NCI-H2196 treated with DMSO at 0.1 percent for 48 hours (cell line): ENCODE results near the gene NTPCR.
"Not testable (repeated sequence)": the region's sequence is repeated elsewhere in the genome, so short reads cannot be mapped to it uniquely, and the experiment has no call there.

Source experiments
- DNase-seq: peaks from one replicate; lab custom pipeline; 2025; ENCODE audit not compliant: unreplicated experiment; lab: John Stamatoyannopoulos, UW

The NTPCR gene, protein sequence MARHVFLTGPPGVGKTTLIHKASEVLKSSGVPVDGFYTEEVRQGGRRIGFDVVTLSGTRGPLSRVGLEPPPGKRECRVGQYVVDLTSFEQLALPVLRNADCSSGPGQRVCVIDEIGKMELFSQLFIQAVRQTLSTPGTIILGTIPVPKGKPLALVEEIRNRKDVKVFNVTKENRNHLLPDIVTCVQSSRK

DNA sequence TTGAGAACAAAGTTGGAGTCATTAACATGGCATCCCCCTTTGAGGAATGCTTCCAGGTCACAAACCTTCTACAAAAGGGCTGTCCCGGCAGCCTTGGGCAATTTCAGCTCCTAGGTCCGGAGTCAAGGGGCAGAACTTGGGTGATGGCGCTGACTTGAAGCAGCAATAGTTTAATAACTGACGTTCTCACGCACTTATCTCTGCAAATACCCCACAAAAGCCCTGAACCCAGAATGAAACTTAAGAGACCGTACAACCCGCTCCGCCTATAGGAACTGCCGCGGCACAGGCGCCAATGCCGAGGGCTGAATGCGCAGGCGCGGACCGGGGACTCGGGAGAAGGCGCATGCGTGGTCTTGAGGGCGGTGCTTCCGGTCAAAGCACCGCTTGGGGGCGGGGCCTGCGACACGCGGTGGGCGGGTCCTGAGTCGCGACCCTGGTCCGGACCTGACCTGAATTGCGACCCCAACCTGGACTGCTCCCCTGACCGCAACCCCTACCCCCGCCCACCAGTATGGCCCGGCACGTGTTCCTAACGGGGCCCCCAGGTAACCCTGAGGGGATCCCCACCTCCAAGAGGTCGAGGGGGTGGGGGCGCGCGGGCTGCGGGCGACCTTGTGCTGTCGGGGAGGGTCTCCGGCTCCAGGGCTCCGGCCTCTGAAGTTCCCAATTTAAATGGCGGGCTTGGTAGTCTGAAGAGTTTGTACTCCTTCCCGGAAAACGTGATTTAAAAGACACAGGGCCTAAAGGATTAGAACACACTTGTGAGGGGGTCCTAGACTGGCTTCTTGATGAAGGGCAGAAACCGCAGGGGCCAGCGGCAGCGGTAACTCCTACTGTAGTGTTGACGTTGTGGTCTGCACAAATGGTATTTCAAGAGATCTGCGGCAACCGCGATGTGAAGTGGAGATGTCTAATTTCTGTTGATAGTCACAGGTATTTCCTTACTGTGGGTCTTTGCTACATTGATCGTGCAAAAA is at the start of gene NTPCR:
NTPCR (plus strand) TSS at position 415 of the 980 bp plus-strand sequence; CDS start at position 515, 100 bp downstream.
- peak; percentile 53 for DNase-seq

DNA sequence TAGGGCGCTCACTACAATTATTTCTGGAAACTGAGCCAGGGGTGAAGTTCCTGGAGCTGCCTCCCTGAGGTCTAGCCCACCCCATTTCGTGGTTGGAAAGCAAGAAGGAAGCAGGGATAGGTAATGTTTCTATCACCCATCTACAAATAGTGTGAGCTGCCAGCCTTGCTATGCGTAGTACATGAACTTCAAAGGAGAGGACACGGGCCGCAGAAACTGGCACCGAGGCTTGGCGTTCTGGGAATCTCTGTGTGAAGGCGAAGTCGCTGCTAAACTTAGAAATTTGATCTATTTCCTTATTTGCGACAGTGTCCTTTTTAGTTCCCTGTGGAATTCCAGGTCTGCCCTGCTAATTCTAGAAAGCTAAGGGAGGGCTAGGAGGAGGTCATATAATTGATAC is 49.6 kb upstream of the NTPCR start:
- DNase-seq: no peak

DNA sequence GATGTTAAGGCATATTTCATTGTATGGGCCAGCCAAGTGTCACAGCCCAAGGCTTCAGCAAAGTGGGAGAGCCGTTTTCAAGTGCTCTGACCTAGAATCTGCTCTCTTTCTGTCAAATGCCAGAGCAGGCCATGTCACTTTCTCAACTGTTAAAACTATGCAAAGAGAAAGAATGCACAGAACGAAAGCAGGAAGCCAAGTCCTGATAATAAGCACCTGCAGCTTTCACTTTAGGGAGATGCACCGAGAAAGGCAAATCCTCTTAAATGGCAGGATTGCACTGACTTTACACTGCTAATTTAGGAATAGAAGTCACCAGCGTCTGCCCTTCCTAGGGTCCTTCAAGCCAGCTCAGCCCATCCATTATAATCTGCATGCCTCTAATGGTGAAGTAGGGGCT is 49.2 kb upstream of the NTPCR start:
- DNase-seq: no peak

DNA sequence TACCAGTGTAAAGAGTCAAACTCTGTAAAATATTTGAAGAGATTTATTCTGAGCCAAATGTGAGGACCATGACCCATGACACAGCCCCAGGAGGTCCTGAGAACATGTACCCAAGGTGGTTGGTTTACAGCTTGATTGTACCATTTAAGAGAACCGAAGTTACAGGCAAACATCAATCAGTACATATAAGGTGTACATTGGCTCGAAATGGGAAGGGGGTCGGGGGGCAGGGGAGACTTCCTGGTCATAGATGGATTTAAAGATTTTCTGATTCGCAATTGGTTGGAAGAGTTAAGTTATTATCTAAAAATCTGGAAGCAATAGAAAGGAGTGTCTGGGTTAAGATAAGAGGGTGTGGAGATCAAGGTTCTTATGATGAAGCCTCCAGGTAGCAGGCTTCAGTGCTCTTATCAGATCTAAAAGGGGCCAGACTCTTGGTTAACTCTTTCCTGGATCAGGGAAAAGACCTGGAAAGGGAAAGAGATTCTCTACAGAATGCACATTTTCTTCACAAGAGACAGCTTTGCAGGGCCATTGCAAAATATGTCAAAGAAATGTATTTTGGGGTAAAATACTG is 47.5 kb upstream of the NTPCR start:
- no peak for DNase-seq

DNA sequence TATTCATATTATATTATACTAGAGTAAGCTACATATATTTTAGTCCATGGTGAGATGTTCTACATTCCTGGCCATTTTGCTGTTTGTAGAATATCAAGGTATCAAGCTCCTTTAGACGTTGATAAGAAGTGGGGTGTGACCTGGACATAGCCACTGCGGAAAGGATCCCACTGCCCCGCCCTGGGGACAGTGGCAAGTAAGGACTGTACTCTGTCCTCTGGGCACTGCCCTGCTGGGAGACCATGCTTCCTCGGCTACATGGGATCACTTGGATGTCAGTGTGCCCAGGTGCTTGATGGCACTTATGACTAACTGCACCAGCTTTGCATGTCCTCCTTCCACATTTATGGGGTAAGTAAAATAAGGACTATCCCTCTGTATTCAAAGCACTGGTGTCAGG is 46.3 kb upstream of the NTPCR start:
- DNase-seq: no peak

DNA sequence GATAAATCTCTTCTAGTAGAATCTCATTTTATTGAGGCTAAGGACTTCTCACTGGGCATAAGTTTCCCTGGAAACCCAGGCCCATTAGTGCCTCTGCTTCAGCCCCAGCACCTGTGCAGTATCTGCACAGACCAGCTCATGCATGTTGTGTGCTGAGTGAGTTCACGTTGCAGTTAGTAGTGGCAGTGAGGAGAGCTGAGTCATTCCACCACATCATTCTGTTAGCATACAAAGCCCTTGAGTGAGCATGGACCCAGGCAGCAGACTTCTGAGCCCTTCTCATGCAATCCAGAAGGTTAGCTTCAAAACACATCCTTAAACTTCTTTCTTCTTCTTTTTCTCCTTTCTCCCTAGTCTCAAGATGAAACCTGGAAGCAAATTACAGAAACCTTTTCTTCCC is 45.8 kb upstream of the NTPCR start:
- no peak for DNase-seq

DNA sequence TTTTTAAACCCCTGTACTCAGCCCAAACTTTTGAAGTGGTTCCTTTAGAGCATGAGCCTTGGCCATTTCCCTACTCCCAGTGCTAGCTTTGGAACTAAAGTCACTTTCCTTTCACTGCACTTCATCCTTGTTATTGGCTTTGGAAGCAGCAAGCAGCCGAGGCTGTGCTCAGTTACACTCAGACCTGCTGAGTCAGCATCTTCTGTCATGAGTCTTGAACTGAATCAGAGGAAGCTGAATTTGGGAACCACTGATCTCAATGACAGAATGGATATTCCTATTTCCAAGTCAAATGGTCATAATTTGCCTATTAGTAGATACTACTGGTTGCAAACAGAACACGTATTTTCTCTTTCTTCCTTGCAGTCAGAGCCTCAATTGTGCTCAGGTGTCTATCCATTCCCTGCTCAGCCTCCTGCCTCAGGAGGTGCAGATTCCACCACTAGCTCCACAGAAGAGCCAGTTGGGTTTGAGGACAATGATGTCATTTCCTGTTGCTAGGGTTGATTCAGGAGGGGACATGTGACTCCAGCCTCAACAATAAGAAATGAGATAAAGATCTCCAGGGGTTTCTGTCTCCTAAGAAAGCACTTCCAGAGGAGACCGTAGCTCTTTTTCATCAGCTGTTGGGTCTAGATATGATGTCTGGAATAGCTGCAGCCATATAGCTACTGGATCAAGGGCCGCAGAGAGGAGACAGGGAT is 44.9 kb upstream of the NTPCR start:
- DNase-seq: no peak

DNA sequence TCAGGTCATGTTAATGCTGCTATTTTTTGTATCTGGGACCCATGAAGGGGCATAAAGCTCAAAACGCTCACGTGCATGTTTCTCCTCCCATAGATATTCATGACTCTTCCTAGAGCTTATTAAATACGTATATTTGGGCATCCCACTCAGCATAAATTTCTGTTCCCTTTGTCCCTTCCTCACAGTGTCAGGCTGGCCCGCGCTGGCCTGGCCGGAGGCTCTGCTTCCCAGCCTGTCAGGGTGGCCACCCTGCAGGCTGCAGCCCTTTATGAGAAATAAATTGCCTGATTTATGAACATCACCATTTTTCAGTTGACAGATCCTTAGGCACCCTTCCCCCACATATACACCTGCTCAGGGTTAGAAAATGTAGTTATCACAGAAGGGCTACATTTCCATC is 44.0 kb upstream of the NTPCR start:
- DNase-seq: no peak

DNA sequence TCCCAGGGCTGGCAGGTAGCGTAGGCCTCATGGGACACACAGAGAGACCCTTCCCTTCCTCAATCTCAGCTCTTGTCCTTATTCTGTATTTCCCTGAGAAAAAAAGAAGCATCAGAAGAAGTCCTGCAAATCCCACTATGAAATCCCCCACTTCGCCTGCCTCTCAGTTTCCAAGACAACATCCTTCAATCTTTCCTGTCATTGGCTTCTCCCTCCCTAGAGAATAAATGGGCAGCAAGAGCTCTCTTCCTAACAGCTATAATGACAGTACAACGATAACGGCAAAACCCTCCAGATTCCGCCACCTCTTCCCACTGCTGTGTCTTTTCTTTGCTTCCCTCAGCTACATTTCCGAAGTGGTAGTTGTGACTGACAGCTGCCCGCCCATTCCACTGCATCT is 41.6 kb upstream of the NTPCR start:
- no peak for DNase-seq

DNA sequence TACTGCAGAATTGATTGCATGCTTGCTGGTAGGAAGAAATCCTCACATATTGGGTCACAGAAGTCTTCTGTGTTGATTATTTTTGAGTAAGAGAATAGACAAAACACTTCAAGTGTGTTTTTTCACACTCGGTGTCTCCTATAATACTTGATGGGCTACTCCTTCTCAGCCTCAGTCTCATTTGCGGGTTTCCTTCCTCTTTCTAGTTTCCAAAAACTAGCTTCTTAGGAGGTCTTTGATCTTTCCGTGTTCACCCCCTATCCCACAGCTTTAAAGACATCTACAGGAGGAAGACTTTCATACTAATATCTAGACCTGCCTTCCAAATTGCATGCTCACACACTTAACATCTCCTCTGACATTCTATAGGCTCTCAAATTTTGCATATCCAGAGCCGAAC is 40.7 kb upstream of the NTPCR start:
- no peak for DNase-seq

DNA sequence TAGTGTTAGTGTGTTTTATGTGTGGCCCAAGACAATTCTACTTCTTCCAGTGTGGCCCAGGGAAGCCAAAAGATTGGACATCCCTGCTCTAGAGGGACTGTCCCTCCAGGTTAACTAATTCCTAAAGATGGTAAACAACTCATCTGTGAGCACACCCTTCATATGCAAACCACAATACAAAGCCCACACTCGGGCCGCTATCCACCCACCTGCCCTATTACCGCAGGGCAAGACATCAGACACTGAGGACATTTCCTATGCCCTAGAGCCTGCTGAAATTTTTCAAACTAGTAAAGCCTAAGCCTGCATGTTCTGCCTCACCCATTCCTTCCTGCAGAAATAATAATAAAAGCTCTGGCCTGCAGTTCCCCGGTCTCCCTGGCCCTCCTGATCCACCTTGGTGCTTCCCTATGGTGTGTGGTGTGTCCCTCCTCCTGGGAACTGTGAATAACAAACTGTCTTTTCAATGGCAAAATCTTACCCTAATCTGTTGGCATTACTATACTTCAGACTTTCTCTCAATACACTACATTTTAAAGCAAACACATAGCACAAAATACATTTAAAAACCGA is 39.3 kb upstream of the NTPCR start:
- no peak for DNase-seq

DNA sequence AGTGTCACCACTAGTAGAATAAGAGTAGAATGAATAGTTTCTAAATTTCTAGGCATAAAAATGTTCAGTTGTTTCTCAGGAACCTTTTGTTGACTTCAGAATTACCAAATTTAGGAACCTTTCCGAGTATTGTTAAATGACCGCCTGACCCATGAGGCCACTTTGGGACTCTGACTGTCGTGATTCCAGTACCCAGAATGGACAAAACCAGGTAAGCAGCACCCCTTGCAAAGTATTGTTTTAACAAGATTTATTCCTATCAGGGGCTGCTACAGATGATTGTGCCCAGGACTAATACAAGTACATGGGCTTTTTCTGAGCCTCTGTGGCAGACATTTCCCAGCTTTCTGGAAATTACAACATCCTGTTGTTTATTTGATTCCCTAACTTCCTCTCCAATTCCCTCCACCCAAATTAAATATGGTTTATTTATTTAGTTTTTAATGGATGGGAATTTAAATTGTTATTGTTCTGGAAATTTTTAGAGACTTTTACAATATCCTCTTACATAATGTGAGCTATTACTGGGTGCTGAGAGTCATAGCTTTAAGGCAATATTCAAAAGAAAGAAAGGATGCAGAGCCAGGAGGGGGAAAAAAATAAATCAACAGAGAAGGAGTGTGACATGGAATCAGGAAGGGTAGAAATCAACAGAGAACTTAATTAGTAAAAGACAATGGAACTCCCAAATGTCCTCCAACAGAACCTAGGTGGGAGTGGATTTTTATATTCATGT is 37.4 kb upstream of the NTPCR start:
- no peak for DNase-seq

DNA sequence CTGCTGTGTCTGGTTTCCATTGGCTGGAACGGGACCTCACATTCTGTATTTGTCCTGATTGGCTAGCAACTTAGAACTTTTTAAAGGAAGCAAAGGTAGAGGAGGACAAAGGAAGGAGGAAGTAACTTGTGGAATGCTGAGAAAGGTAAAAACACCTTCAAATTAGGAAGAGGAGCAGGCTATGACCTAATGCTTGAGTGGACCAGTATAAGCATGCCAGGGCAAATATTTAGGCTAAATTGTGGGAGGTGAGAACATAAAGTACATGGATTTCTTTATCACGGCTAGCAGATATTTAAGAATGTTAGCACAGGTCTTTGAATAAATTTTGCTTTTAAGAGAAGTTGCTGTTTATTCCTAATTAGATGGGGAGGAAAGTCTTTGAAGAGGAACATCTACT is 36.1 kb upstream of the NTPCR start:
- not testable (repeated sequence) for DNase-seq

DNA sequence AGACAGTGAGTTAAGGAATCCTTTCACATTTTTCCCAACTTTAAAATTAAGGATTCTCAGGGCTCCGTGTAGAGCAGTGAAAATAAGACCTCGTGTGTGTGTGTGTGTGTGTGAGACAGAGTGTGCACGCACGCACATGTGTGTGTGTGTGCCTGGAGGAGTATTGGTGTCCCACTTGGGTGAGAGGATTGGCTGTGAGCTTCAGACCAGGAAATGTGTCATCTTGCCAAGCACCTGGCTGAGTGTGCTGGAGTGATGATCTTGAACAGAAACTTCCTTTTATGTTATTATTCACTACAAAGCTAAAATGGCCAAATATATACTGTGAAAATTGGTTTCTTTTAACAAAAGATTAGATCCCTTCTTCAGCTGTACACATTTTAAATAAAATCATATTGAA is 35.2 kb upstream of the NTPCR start:
- DNase-seq: no peak

DNA sequence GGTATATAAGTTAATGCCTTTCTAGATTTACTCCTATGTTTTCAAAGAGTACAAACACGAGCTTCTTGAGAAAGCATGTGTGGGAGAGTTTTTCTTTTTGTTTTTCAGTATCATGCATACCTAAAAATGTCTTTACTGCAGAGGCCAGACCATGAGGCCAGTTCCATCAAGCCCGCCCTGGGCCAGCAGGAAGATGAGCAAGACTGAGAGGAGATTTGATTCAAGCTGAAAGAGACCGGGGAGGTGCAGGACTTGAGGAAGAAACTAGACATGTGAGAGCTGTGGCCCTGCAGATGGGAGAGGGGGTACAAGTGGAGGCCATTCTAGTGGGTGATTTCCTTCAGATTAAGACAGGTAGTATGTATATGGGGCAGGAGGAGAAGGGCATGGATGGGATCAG is 33.4 kb upstream of the NTPCR start:
- DNase-seq: no peak

DNA sequence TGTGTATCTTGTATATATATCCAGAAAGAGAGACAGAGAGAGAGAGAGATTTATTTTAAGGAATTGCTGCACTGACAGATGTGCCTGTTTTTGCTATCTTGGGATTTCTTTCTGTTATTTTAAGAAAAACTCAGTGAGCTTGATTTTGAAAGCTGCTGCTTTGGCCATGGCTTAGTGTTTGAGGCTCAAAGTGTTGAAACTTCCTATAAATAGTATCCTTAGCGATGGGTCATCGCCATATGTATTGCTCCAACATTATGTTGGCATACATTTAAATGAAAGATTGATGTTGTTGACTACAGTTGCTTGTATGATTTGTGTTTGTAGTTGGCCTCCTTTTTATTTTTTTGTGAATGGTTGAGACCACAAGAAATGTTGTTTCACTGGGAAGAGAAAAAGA is 29.0 kb upstream of the NTPCR start:
- DNase-seq: no peak

DNA sequence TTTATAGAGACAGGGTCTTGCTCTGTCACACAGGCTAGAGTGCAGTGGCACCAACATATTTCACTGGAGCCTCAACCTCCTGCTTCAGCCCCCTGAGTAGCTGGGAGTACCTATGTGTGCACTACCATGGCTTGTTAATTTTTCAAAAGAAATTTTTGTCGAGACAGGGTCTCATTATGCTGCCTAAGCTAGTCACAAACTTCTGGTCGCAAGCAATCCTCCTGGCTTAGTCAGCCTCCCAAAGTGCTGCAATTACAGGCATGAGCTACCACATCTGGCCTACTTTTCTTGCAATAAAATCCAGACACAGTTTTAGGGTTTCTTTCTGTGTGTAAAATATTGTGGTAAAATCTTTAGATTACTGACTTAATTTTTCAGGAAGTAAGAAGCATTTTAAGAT is 27.9 kb upstream of the NTPCR start:
- no peak for DNase-seq

DNA sequence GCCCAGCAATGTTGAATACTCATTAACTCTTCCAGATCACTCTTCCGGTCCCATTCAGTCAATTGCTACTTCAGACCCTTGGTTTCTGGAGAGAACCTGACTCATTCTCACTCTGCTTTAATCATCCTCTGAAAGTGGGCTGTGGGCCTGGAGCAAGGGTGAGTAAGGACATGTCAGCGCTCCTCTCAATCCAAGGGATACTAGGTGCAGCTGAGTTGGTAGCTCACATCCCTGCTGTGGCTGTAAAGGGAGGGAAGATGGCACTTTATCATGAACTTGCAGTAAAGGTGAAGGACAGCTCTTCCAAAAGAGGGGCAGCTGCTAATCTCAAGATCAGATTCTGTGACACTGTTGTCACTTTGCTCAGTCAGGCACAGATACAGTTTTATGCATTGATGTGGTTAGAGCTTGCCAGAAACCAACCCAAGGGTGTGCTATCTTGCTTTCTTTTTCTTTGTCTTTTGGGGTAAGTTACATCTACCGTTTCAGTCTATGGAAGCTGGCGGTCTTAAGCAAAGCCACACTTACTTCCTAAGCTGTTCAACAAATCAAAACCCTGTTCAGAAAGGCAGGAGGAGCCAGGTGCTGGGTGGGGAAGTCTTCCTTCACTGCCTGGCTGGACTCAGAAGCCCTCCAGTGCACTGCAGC is 26.5 kb upstream of the NTPCR start:
- no peak for DNase-seq

DNA sequence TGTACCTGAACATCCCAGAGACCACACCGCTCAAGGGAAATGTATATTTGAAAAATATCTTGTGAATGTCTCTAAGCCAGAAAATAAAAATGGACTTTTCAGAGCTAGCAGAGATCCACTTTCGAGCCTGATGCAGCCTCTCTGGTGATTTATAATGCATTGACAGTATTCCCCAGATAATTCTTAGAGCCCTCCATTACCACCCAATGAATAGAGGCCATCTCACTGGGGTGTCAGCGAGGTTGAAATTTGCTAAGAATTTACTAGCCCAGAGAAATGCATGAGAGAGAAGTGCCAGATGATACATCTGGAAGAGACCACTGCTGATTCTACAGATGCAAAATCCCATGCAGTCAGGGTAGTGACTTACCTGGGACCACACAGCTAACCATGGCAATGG is 25.5 kb upstream of the NTPCR start:
- DNase-seq: no peak
